GM18867 (cell line): ENCODE data around the gene LEFTY2.
"Not testable (repeated sequence)": the region's sequence is repeated elsewhere in the genome, so short reads cannot be mapped to it uniquely, and the experiment has no call there.

Source experiments
- ATAC-seq: cut with Tn5 transposase; IDR thresholded peaks from one replicate; pipeline ENCODE4 v1.9.1; 2021; ENCODE audit warnings: mild to moderate bottlenecking, moderate library complexity; ENCODE audit not compliant: unreplicated experiment

Gene LEFTY2

GRCh38 chr1:225941187-225941941 lies at the start of gene LEFTY2:
TSS of gene LEFTY2 (minus strand) at chr1:225941220. CDS start at chr1:225941140, 80 bp downstream.
- no peak for ATAC-seq

GRCh38 chr1:225987491-225988316 lies 46.7 kb upstream of the LEFTY2 start:
- ATAC-seq: no peak

- ATAC-seq: no peak
These were observed 40.7 kb upstream of the LEFTY2 start for GRCh38 chr1:225981714-225982113.

GRCh38 chr1:225980005-225980836 lies 39.2 kb upstream of the LEFTY2 start:
- no peak for ATAC-seq

- no peak for ATAC-seq
These were observed 38.4 kb upstream of the LEFTY2 start for GRCh38 chr1:225979421-225979820.

- ATAC-seq: peak; percentile 73
These were observed 37.1 kb upstream of the LEFTY2 start for GRCh38 chr1:225977937-225978748.

- not testable (repeated sequence) for ATAC-seq
These were observed 34.1 kb upstream of the LEFTY2 start for GRCh38 chr1:225975146-225975545.

- ATAC-seq: no peak
These were observed 33.4 kb upstream of the LEFTY2 start for GRCh38 chr1:225974454-225974853.

- no peak for ATAC-seq
These were observed 32.1 kb upstream of the LEFTY2 start for GRCh38 chr1:225973158-225973557.

GRCh38 chr1:225972344-225973152 lies 31.5 kb upstream of the LEFTY2 start:
- ATAC-seq: no peak

- not testable (repeated sequence) for ATAC-seq
These were observed 29.7 kb upstream of the LEFTY2 start for GRCh38 chr1:225970592-225971157.

GRCh38 chr1:225969751-225970150 lies 28.7 kb upstream of the LEFTY2 start:
- ATAC-seq: not testable (repeated sequence)

GRCh38 chr1:225965231-225965630 lies 24.2 kb upstream of the LEFTY2 start:
- ATAC-seq: no peak

- no peak for ATAC-seq
These were observed 22.9 kb upstream of the LEFTY2 start for GRCh38 chr1:225963735-225964530.

GRCh38 chr1:225962440-225962975 lies 21.5 kb upstream of the LEFTY2 start:
- ATAC-seq: peak; percentile 82

- peak; percentile 19 for ATAC-seq
These were observed 20.8 kb upstream of the LEFTY2 start for GRCh38 chr1:225961659-225962439.

GRCh38 chr1:225958041-225958440 lies 17.0 kb upstream of the LEFTY2 start:
- no peak for ATAC-seq
